GM18909 (cell line): ENCODE measurements around the gene TEAD1.

Source experiments
- ATAC-seq: cut with Tn5 transposase; IDR thresholded peaks from one replicate; pipeline ENCODE4 v1.9.1; 2021; ENCODE audit warnings: mild to moderate bottlenecking; ENCODE audit not compliant: unreplicated experiment, poor library complexity

Gene TEAD1

DNA sequence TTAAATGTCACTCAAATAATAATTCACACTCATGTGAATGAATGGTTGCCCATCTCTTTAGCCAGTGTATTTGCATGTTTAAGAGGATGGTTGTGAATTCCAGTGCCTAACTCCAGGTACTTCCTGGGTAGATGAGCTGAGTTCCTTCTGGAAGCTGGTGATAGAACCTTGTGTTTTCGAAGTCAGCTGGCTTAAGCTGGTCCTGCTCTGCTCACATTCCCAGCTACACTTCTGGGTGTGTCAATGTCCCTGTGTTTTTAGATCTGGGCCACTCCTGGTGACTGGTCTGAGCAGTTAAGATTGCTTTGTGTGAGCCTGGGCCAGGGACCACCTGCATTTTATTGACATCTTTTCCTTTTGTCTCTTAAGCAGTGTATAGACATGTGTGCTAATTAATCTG lies 10.6 kb downstream of the TEAD1 start:
- no peak for ATAC-seq

DNA sequence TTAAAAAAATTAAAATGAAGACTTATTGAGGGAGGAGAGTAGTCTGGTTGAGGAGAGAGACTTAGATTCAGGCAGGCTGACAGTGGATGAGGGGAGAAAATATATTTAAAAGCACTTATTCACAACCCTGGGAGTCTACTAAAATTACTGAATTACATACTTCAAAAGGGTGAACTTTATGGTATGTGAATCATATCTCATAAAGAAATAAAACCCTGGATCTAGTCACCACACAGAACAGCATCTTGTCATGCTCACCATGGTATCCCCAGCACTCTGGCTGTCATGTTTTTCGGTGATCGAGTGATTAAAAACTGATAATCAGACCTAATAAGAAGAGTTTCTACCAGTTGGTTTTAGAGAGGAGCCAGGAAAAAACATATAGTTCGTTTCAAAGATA lies 11.0 kb downstream of the TEAD1 start:
- no peak for ATAC-seq

DNA sequence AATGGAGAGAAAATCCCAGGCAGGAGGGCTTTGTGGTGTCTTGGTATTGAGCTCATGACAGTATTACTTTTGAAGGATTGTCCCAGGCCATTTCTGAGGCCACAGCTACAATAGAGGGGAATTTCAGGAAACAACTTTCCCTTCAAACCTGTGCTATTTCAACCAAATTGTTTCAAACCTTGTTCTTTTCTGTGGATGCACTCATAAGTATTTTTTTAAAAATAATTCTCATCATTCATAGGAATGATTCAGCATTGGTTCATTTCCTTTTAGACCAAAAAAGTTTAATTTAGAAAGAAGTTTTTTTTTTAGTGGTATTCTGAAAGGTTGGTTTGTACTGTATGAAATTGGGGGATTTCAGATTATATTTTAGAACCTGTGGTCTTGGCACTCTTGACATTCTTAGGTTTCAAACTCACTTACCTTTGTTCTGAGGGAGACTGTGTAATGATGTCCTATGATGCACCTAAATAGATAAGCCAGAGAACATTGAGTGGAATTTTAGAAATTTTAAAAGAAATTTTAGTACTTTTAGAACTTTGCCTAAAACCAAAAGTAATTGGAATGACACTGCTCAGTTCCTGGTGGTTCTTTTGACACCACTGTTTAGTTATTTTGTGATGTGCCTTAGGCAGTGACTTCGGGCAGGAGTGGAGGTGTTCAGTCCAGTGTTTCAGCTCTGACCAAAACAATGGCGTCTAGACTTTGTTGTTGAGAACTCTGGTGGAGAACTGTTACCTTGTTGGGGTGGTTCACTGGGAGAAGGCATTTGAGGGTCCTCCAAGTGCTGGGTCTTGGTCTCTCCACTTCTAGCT lies 12.2 kb downstream of the TEAD1 start:
- no peak for ATAC-seq

DNA sequence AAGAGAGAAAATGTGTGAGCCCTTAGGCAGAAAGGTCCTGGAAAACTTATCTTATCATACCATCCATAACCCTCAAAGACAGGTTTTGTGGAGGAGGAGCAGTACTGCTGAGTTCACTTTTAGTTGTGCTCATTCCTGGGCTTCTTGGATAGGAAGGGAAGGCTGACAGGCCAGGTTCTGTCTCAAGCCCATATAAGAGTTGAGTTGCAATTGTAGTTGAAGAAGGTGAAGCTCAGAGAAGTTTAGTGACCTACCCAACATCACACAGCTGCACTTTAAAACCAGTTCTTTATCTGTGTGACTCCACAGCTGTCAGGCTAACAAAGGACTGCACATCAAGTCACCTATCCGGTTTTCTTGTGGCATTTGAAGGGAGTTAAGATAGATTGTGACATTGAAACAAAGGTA lies 13.0 kb downstream of the TEAD1 start:
- ATAC-seq = no peak

DNA sequence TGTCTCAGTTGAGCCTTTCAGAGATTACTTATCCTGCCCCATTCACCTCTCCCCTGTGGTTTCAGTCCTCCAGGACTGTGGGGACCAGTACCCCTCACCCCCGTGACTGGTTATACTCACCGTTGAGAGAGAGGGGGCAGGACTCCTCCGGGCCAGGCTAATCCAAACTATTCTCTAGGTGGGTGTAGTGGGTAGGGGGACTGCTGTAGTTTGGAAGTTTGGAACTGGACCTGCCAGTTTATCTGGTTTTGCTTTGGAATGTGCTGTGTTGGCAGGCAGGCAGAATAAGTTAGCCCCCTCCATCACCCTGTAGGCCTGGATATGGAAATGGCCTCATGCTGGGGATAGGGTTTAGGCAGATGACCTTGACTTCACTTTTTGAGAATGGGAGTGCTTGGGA lies 13.5 kb downstream of the TEAD1 start:
- ATAC-seq = no peak

DNA sequence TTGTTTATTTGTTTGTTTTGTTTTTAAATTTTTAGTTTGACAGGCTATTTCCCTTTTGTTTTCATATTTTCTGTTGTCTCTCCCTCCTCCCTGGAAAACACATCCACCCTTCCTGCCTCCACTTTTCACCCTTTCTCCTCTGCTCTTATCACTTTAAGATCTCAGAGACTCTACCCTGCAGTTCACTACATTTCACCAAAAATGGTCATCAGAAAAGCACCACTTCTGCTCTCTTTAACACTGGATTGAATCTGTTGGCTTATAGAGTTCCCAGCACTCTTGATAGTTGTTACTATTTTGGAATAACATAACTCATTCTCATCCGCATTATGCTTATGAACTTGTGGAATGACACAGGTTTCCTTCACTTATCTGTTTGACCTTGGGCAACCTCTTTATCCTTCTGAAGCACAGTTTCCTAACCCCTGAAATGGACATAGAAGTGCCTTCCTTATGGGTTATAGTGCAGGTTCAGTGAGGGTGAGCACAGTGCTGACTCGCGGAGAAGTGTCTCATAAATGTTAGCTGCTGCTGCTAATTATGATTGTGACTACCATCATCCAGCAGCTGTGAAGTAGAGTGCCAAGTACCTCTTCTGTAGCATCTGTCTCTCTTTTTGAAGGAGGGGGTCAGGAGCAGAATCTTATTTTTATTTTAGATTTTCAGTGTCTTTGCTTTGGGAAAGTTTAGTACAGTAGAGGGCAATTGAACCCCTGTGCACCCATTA lies 15.0 kb downstream of the TEAD1 start:
- no peak for ATAC-seq

DNA sequence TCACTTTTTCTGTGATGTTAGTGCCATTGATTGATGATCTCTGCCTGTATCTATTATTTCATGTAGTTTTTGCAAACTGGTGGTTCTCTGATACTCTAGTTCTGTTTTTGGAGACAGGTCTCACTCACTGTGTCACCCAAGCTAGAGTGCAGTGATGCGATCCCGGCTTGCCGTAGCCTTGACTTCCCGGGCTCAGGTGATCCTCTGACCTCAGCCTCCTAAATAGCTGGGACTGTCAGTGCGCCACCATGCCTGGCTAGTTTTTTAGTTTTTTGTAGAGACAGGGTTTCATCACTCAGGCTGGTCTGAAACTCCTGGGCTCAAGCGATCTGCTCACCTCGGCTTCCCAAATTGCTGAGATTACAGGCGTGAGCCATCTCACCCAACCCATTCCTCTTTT lies 16.4 kb downstream of the TEAD1 start:
- ATAC-seq = no peak

DNA sequence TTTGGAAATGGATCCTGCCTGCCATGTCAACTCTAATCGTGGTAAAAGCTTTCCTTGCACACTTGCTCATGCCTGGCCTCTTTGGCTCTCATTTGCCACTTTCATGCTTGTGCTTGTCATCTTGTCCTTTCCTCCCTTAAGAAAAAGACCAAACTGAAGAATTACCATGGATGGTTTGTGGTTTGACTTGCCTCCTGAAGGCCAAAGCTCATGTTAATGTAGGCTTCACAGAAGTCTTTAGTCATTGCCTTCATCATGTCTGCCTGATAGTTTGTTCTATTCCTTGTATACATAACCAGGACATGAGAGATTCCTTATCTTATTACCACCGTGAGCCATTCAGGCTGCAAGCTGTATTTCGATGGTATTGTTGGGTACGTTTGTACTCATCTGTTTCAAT lies 17.3 kb downstream of the TEAD1 start:
- ATAC-seq = no peak

DNA sequence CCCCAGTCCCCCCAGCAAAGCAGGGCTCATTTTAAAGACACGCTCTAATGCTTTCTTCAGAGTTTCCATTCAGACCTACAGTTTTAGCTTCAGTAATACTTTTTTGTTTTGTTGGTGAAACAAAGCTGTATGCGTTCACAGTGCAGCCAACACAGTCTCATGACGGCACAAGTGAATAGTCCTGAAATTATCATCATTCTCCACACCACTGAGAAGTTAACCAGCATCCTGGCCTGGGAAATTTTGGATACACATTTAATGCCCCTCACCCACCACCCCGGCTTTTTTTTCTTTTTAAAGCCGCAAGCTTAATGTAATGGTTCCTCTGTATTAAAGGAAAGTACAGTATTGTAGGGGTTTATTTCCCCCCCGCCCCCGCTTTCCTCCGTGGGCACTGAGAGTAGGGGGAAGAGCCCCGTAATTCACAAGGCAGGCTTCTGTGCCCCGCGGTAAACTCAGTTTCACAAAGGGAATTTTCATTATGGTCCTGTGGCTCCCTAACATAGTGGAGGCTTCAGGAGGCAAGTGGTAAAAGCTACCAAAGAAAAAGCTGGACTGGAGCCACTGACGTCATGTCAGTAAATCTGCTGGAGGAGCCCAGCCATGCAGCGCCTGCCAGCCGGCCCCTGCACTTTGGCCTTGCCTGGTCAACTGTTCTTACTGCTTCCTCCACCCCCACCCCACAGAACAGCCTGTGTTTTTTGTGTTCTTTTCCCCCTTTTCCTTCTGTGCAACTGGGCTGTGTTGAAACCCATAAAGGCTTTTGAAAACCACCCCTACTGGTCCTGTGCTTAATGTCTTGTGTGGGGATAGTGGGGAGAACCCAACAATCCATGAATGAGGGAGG lies 18.2 kb downstream of the TEAD1 start:
- no peak for ATAC-seq

DNA sequence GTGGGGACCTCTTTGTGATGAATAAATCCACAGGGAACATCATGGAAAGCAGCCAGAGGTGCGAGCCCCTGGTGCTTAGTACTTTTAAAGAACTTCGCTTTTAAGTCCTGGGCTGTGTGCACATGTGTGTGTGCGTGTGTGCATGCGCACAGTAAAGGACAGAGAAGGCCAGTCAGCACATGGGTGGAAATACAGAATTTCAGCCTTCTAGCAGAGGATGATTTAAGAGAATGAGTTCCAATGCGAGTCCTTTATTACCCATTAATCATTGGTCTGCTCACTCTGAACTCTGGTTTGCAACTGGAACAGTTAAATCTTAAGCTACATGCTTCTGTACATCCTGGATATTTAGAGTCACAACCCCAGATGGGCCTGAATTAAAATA lies 18.9 kb downstream of the TEAD1 start:
- no peak for ATAC-seq

DNA sequence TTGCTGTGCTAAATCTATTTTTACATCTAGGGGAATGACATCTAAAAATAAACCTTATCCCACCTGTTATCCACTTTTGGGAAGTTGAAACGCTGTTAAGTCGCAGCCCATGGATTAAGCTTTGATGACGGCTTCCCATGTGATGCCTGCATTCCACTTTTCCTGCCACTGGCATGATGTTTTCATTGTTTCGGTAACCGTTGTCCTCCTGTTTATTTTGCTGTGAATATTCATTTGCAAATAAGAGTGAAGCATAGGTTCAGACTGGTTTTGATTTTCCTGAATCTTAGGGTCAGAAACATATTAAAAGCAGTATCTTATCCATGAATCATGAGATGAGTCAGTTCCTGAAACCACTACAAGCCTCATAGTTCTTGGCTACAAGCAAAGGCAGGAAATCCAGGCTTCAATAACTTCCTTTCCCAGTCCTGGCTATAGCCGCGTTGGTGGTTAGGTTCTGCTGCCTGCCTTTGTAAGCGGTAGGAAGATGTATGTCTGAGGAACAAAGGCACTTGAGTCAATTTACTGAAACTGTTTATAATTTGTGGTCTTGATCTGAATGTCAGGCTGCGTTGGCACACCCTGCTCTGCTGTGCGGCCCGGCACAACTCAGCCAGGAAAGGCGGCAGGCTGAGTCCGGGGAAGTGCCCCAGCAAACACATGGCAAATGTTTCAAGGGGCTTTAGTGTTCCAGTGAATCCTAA lies 19.4 kb downstream of the TEAD1 start:
- no peak for ATAC-seq

DNA sequence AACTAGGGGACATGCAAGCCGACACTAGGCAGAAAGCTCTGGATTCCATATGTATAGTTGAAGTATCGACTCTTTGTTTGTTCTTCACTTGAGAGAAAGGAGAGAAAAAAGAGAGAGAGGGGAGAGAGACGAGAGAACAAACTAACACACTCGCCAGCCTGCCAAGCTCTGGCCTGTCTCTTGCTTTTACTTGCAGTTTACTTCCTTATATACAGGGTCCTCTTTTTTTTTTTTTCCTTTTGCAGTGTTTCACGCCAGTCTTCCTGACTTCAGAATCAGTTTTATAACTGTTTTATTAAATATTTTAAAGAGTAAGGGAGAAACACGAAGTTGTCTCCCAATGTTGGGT lies 19.9 kb downstream of the TEAD1 start:
- ATAC-seq = no peak

DNA sequence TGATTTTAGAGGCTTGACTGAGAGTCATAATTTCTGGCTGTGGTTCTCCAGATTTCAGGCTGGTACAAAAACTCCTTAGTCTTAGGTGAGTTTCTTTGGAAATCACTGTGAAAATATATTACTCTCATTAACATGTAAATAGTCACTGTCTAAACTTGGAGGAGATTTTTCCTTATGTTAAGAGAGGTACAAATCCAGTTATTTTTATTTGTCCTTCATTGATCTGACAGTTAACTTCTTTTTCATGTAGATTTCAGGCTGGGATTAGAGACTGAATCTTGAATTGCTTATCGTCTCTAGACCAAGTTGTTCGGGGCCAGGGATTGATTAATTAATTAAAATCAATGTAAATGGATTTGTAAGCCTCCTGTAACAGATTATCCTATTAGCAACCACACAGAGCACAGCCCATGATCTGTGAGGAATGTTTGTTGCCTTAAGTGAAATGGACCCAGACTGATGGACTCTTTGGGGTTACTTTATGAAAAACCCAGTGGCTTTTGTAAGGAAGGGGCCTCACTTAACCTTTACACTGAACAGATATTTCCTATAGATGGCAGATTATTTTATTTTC lies 21.1 kb downstream of the TEAD1 start:
- ATAC-seq = no peak

DNA sequence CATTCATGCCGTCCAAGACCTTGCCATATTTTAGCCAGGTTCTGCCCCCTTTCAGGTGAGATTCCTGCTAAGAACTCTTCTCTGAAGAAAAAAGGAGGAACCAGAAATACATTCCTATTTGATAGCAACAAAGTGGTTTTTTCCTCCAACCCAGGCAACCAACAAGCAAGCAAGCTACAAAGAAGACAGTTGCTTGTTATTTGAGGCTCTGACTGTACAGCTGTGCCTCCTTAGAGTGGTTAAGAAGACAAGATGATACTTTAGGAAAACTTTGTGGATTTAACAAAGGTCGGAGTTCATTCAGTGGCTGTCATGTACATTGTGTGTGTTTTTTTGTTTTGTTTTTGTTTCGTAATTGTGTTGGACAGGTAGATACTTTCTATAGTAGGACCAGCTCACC lies 21.7 kb downstream of the TEAD1 start:
- no peak for ATAC-seq

DNA sequence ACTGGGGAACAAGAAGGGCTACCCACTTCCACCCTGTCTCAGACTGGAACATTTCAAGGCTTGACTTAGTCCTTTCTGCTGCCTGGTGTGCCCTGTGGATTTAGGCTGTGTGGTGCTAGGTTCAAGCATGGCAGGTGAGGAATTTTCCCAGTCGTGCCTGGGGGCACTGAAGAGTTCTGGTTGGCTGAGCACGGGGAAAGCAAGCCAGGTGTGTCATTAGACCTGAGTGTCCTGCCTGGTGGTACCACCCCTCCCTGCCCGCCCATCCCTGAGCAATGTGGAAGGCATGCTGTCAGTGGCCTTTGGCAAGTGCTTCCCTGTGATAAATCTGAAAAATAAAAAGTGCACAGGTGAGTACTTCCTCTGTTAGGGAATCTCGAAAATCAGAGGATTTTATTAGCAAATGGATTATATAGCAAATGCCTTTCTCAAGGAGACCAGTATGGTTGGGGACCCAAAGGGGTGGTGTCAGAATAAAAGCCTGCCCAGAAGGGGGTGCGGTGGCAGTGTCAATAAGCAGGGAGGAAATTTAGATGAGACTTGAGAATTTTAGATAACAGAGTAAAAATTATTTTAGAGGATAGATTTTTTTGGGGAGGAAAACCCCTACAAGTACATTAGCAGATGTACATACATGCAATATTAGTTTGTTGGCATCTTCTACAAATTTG lies 22.8 kb downstream of the TEAD1 start:
- ATAC-seq = no peak

DNA sequence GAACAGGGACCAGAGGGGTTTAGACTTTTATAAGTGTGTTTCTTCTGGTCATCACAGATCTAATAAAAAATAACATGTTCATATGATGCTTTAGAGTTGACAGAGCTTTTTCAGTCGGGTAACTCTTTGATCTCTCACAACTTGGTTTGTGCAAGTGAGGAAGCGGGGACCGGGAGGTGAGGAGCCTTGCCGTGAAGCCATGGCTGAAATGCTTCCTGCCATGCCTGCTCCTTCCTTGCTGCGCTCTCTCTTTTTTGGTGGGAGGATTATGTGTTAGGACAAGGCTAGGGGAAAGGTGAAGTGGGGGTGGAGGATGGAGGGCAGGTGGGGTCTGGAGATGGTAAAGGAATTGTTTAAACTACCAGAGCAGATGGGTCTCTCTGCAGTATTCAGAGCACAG lies 23.8 kb downstream of the TEAD1 start:
- no peak for ATAC-seq

DNA sequence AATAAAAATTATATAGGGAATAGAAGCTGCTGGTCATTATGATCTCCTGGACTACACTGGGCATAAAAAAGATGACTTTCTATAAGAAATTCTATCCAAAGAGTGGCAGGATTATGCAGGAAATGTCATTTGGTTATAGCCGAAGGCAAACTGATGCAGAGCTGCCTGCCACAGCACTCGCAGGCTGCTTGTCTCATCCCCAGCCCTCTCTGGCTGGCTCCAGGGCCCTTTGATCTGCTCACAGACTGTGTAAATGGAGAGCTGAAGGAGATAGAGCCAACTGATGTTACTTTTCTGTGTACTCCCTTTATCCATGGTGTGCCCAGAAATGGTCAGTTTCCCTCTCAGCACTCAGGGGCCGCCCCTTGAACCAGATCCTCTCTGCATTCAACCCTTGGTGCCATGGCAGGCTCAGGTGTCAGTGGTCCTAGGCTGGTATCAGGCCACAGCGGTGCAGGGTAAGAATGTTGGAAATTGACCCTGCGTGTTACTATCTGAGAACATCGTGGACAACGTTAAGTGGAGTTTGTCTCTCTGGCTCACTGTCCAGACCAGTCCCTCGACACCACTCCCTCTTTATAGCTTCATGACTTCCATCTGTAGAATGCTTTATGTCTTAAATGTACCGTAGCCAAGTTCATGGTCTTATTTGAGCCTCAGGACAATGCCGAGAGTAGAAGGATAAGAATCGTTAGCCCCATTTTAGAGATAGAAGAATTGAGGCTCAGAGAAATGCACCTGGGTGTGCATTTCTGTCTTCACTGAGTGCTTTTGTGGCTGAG lies 27.8 kb downstream of the TEAD1 start:
- no peak for ATAC-seq

DNA sequence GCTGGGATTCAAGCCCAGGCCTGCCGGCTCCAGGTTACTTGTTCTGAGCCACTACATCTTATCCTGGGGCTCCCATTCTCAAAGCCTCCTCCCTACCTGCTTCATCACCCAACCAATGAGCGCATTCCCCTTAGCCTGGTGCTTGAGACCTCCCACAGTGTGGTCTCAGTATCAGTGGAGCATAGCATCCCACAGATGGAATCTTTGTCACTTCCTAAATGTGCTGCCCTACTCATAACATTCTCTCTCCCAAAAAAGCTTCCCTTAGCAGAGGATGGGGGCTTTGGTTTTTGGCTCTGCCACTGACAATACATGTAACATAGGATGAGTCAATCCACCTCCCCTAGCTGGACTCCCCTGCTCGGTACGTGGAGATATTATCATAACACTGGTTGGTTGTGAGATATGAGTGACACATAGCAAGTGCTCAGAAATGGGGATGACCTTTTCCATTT lies 28.8 kb downstream of the TEAD1 start:
- no peak for ATAC-seq

DNA sequence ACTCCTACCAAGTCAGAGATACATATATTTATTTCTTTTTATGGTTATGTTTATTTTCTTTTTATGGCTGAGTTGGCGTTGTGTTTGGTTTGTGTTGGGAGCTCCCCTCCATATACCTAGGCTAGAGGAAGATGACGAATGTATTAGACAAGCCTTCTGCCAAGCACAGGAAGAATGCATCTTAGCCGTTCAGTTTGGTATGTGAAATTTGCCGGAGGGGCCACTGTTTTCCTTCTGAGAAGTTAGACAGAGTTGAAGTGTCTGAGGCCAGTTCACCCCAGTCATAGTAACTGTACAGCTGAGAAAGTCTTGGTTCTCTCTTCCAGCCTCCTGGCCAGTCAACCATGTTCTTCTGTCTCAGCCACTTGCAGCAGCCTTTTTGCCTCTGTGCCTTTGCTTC lies 29.8 kb downstream of the TEAD1 start:
- ATAC-seq = no peak
